GM12801 (cell line): Measurements from ENCODE around the gene MAP3K13.

Source experiments
- TF ChIP-seq, protein P1 (sequence below): IDR thresholded peaks from one replicate; pipeline ENCODE4 v1.5.1; 2011; ENCODE audit warnings: control low read depth; ENCODE audit not compliant: insufficient read length; ENCODE audit errors: extremely low read depth

Gene MAP3K13

DNA sequence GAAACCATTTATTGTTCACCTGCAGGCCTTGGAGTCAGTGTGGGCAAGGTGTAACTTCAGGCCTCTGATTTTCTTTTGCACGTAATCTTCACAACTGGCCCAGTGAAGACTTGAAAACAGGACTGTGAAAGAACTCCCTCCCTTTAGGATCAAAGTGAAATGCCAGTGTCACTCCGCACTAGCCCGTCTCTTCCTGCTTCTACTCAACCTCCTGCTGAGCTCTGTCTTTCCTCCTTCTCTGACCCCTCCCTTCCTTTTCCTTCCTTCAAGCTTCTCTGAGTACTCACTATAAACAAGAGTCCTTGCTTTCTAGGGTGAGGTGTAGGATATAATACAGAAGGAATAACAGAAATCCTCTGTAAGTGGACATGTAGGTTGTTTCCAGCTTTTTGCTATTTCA, 107.4 kb downstream of the MAP3K13 start:
- TF ChIP-seq, protein P1, sequence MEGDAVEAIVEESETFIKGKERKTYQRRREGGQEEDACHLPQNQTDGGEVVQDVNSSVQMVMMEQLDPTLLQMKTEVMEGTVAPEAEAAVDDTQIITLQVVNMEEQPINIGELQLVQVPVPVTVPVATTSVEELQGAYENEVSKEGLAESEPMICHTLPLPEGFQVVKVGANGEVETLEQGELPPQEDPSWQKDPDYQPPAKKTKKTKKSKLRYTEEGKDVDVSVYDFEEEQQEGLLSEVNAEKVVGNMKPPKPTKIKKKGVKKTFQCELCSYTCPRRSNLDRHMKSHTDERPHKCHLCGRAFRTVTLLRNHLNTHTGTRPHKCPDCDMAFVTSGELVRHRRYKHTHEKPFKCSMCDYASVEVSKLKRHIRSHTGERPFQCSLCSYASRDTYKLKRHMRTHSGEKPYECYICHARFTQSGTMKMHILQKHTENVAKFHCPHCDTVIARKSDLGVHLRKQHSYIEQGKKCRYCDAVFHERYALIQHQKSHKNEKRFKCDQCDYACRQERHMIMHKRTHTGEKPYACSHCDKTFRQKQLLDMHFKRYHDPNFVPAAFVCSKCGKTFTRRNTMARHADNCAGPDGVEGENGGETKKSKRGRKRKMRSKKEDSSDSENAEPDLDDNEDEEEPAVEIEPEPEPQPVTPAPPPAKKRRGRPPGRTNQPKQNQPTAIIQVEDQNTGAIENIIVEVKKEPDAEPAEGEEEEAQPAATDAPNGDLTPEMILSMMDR: no peak

- TF ChIP-seq, protein P1: no peak
Measured at GRCh38 chr3:185473290-185473815, 110.4 kb downstream of the MAP3K13 start.

- TF ChIP-seq, protein P1: no peak
Measured at GRCh38 chr3:185477316-185477715, 114.4 kb downstream of the MAP3K13 start.

DNA sequence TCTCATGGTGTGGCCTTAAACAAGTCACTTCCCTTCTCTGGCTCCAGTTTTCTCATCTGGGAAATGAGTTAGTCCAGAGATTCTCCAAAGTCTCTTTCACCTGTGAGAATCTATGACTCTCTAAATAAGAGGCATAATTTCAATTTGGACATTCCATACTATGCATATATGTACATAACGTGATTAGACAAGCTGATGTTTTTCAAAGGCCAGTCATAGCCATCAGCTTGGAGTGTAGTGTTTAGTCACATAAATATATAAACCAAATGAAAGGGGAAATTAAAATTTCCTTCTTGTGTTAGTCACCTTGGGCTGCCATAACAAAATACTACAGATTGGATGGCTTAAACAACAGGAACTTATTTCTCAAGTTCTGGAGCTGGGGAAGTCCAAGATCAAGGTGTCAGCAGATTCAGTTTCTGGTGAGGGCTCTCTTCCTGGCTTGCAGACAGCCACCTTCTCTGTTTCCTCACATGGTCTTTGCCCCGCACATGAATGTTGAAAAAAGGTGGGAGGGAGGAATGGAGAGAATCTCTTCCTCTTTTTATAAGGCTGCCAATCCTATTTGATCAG, 116.5 kb downstream of the MAP3K13 start:
- TF ChIP-seq, protein P1: no peak

DNA sequence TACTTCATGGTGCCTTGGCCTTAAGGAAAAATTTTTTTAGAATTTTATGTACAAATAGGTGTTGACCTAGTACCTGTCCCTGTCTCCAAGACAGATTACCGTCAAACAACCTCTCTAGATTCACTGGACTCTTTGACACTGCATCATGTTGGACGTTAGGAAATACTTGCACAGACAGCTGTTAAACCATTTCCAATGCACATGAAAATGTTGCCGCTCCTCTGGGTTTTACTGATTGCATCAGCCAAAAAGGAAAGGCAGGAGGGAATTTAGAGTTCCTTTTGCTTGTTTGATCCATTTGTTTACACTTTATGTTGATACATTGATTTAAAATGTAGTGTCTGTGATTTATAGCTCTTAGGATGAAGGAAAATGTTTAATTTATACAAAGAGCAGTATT, 121.4 kb downstream of the MAP3K13 start:
- TF ChIP-seq, protein P1: no peak

DNA sequence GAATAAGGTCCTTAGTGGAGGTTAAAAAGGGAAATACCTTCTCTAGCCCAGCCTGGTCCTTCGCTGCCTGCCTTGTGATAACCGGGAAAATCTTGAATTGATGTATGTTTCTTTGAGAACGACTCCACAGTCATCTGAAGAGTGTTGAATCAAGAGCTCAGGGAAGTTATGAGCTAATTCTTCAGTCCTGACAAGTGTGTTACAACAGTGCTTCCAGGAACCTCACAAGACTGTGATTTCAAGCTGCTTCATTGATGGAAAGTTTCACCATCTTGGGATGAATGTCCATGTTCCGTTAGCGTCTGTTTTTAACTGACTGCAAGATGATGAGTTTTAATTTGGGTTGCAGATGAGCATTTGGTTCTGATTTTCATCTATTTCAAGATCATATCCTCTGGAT, 123.5 kb downstream of the MAP3K13 start:
- TF ChIP-seq, protein P1: no peak

GRCh38 chr3:185488465-185488864, 125.5 kb downstream of the MAP3K13 start:
- TF ChIP-seq, protein P1: no peak

DNA sequence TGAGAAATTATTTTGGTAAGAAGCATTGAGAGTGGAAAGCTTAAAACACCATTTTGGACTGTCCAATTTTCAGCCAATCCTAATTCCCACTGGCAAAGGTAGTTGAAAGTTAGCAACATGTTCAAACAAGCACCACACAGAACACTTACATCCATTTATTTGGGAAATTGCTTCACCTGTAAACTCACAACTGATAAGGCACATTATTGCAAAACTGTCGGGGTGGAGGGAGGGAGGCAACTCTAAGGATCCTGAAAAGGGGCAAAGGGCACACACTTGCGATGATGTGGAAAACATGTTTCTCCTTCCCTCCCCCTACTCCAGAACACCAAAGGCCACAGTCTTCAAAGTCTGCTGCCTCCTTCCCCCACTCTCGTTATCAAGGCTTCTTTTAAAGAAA, 126.5 kb downstream of the MAP3K13 start:
- TF ChIP-seq, protein P1: no peak
